Esophagus (tissue), 2 donors: ENCODE data around the gene ANKRD33B. TPM values are rescaled to one million over a fixed set of nuclear protein-coding genes. Genes with fewer than 3 reads are reported as not detected.

Source experiments
- H3K27ac ChIP-seq, 2 donors: one replicate each; pipeline ENCODE4 v1.5.1; 2013; ENCODE audit warnings: low read depth in 2 of 2, mild to moderate bottlenecking in 2 of 2, inconsistent platforms in 1 of 2, low read length in 1 of 2, moderate library complexity in 1 of 2
- H3K27me3 ChIP-seq, 2 donors: one replicate each; pipeline ENCODE4 v1.6.1; 2013; ENCODE audit warnings: low read length in 2 of 2, control low read depth in 1 of 2, mild to moderate bottlenecking in 1 of 2; ENCODE audit not compliant: insufficient read depth in 2 of 2, control insufficient read depth in 1 of 2
- H3K36me3 ChIP-seq, 2 donors: one replicate each; pipeline ENCODE4 v1.6.1; 2013; ENCODE audit warnings: low read length in 1 of 2; ENCODE audit not compliant: control insufficient read depth in 2 of 2, insufficient read depth in 2 of 2
- H3K4me1 ChIP-seq, 2 donors: one replicate each; pipeline ENCODE4 v1.6.1; 2013; ENCODE audit warnings: low read length in 1 of 2; ENCODE audit not compliant: control insufficient read depth in 2 of 2, insufficient read depth in 2 of 2
- H3K4me3 ChIP-seq, 2 donors: one replicate each; pipeline ENCODE4 v1.5.1; 2013; ENCODE audit warnings: low read length in 2 of 2, mild to moderate bottlenecking in 2 of 2, low read depth in 1 of 2, moderate library complexity in 1 of 2
- H3K9me3 ChIP-seq, 2 donors: one replicate each; pipeline ENCODE4 v1.6.1; 2013; ENCODE audit warnings: mild to moderate bottlenecking in 2 of 2, low read depth in 1 of 2, low read length in 1 of 2, moderate library complexity in 1 of 2; ENCODE audit not compliant: control insufficient read depth in 2 of 2, insufficient read depth in 1 of 2
- WGBS, 2 donors: extraction: QIAGEN DNeasy Blood & Tissue Kit; methylation state at CpG; one replicate each; pipeline ENCODE4 v1.1.7; 2013; 5-methylcytosine and 5-hydroxymethylcytosine counted together
- polyA plus RNA-seq, 2 donors: library from polyadenylated mRNA; stranded (reverse); fragments of 200-250 nt; gene quantifications; one replicate each; pipeline ENCODE4 v1.2.3, GENCODE V29; 2013
- donor health status: healthy with polysubstance abuse.
- donor health status: Bipolar disorder and iron deficiency.

The ANKRD33B gene
- polyA plus RNA-seq, 2 donors: 0.55 to 1.3 TPM

DNA sequence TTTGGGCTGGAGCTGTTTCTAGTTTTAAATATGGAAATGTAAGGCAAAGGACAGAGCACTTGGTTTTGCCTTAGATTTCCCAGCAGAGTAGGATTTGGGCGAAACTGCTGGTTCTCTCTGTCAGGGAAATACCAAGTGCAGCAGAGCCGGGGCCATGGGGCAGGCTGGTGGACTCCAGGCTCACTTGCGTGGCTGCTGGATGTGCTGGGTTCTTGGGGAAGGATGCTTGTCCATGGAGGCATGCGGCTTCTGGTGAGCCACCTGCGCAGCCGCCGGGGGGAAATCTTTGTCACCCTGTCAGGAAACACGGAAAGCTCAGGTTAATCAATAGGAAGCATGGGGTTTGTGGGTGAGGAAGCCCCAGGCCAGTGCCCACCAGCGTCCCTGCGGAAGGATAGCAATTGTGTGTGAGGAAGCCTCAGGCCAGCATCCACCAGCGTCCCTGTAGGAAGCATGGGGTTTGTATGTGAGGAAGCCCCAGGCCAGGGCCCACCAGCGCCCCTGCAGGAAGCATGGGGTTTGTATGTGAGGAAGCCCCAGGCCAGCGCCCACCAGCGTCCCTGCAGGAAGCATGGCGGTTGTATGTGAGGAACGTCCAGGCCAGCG lies 117.1 kb downstream of the ANKRD33B start:
- Histone ChIP-seq H3K27me3 (no peaks in the 10 kb centered on the region), H3K27ac (no peak overlapping the region), H3K4me3 (no peak overlapping the region), H3K9me3 (peaks cover 0 to 7% of the 10 kb centered on the region in 2 donors), H3K36me3 (peaks cover 7 to 40% of the 10 kb centered on the region in 2 donors), H3K4me1 (no peaks in the 10 kb centered on the region)
- WGBS, 2 donors: 94 to 97% methylated on average over 16 to 17 of the region's 17 CpGs

DNA sequence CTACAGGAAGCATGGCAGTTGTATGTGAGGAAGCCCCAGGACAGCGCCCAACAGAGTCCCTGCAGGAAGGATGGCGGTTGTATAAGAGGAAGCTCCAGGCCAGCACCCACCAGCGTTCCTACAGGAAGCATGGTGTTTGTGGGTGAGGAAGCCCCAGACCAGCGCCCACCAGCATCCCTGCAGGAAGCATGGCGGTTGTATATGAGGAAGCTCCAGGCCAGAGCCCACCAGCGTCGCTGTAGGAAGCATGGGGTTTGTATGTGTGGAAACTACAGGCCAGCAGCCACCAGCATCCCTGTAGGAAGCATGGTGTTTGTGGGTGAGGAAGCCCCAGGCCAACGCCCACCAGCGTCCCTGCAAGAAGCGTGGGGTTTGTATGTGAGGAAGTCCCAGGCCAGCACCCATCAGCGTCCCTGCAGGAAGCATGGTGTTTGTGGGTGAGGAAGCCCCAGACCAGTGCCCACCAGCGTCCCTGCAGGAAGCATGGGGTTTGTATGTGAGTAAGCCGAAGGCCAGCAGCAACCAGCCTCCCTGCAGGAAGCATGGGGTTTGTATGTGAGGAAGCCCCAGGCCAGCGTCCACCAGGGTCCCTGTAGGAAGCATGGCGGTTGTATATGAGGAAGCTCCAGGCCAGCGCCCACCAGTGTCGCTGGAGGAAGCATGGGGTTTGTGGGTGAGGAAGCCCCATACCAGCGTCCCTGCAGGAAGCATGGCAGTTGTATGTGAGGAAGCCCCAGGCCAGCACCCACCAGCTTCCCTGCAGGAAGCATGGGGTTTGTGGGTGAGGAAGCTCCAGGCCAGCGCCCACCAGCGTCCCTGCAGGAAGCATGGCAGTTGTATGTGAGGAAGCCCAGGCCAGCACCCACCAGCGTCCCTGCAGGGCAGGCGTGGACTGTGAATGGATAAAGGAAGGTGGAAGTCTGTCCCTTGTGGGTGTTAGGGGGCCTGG lies 118.1 kb downstream of the ANKRD33B start:
- Histone ChIP-seq H3K9me3 (peaks cover 0 to 7% of the 10 kb centered on the region in 2 donors), H3K27me3 (no peaks in the 10 kb centered on the region), H3K36me3 (peaks cover 7 to 40% of the 10 kb centered on the region in 2 donors), H3K27ac (no peak overlapping the region), H3K4me1 (no peaks in the 10 kb centered on the region), H3K4me3 (no peak overlapping the region)
- WGBS, 2 donors: 82 to 89% methylated on average over 22 of the region's 22 CpGs

DNA sequence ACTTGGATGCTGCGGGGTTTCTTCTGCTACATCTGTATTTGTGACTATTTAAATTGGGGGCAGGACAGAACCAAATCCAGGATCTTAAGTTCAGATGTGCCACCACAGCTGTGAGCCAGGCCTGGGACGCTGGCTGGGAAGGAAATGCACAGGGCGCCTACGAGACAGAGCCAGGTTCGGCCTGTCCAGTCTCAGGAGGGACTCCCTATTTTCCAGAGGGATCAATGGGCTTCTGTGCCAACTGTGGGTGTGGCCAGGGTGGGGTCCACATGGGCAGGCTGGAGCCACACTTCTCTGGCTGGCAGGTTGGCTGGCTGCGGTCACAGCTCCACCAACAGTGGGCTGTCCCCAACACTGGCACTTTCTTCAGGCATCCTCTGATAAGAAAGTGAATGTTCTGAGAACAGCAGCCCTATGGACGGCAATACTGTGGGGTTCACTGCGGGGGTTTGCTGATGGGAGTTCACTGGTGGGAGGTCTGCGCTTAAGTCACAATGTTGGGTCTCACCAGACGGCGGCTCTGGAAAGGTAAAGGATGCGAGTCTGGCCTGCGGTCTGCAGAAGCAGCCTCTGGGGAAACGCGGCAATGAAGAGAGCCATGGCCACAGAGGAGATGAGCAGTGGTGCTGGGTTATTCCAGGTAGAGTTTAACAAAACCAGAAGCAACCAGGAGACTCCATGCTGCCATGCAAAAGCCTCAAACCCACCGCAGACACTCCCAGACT lies 119.1 kb downstream of the ANKRD33B start:
- peaks cover 5 to 35% of the 10 kb centered on the region in 2 donors for H3K36me3 ChIP-seq
- H3K27me3 ChIP-seq: no peaks in the 10 kb centered on the region
- 91 to 95% methylated on average over 16 of the region's 16 CpGs for WGBS, 2 donors

DNA sequence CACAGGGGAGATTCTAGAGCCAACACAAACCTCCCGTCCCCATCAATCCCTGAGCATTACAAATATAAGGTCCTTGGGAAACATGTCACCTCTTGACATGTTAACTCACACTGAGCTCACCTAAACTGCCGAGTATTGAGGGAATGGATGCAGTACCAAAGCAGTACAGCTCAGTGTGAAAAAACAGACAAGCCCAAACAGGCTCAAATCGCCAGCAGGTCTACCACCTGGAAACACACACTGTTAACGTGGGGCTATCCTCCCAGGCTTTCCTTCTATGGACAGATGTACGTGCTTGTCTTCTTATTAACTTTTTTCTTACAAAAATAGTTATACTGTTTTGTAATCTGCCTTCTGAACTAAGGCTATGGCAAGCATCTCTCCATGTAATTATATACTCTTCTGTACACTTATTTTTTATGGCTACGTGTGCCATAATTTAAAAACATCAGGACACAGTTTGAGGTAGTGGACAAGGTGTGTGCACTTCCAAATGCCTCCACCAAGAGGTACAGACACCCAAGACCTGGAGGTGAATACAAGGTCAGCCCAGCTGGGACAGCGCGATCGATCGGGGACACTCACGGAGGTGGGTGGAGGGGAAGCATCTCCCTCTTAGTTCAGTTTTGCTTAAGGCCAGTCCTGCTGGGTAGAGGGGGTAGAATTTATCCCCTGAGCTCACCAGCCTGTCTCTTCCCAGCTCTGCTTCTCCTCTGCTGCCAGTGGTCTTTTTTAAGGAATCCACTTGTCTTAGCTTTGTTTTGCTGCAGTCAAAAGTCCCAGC lies 120.6 kb downstream of the ANKRD33B start:
- Histone ChIP-seq H3K36me3 (peaks cover 5 to 32% of the 10 kb centered on the region in 2 donors), H3K9me3 (no peaks in the 10 kb centered on the region), H3K4me1 (no peaks in the 10 kb centered on the region), H3K4me3 (no peak overlapping the region), H3K27ac (no peak overlapping the region), H3K27me3 (no peaks in the 10 kb centered on the region)
- 75 to 81% methylated on average over 11 of the region's 11 CpGs for WGBS, 2 donors

More for the DNA sequence above, 119.1 kb downstream of the ANKRD33B start:
- Histone ChIP-seq H3K4me1 (no peaks in the 10 kb centered on the region), H3K27ac (no peak overlapping the region), H3K4me3 (no peak overlapping the region), H3K9me3 (peaks cover 0 to 2% of the 10 kb centered on the region in 2 donors)

DNA sequence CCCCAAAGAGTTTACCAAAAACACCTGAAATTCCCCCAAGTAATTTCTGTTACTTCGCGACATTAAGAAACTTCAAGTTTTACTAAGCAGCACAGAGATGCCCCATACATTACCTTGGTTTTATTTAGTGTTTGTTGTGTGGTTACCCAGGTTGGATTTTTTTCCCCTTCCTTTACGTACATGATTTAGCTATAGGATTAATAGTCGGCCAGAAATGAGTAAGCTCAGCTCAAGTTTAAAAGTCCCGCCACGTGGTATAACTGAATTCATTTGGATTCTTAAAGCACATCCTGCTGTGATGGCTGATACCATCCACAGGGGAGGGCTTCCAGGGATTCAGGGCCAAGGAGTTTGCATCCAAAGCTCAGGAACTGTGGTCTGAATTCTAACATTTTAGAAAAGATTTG lies 121.2 kb downstream of the ANKRD33B start:
- H3K27ac ChIP-seq: no peak overlapping the region
- H3K27me3 ChIP-seq: no peaks in the 10 kb centered on the region
- H3K4me3 ChIP-seq: no peak overlapping the region
- no peaks in the 10 kb centered on the region for H3K9me3 ChIP-seq
- peaks cover 5 to 26% of the 10 kb centered on the region in 2 donors for H3K36me3 ChIP-seq
- no peaks in the 10 kb centered on the region for H3K4me1 ChIP-seq
- 80 to 84% methylated on average over 6 of the region's 6 CpGs for WGBS, 2 donors

DNA sequence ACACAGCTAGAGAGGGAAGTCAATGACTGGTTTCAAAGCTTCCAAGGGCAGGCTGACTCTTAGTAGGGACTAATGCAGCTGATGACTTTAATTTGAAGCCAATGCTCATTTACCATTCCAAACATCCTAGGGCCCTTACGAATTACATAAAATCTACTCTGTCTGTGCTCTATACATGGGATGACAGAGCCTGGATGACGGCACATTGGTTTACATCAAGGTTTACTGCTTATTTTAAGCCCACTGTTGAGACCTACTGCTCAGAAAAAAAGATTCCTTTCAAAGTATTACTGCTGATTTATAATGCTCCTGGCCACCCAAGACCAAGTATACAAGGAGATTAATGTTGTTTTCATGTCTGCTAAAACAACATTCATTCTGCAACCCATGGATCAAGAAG lies 123.0 kb downstream of the ANKRD33B start:
- Histone ChIP-seq H3K9me3 (no peaks in the 10 kb centered on the region), H3K27ac (no peak overlapping the region), H3K36me3 (peaks cover 2 to 14% of the 10 kb centered on the region in 2 donors), H3K27me3 (no peaks in the 10 kb centered on the region), H3K4me1 (no peaks in the 10 kb centered on the region), H3K4me3 (no peak overlapping the region)
- WGBS, 2 donors: 94 to 98% methylated on average over 2 of the region's 2 CpGs

DNA sequence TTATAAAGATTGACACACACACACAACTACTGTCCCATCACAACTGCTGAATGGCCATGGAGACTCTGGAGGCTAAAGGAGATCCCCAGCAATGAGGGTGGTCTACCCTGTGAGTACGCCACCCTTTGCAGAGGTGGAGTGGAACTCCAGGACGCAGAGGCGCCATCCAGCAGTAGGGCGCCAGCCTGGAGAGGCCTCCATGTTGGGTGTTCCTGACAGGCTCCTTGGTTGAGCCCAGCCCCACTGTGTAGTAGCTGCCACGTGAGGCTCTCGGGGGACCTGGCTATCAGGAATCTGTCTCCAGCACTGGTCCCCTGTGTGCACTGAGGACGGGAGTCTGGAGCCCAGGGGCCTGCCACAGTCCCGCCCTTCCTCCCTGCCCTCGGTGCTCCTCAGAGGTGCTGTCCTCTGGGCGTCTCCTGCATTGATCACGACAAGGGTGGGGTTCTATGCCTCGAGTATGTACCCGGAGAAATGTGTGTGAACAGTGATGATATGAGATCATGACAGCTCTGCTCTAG lies 124.8 kb downstream of the ANKRD33B start:
- no peak overlapping the region for H3K27ac ChIP-seq
- H3K27me3 ChIP-seq: no peaks in the 10 kb centered on the region
- no peaks in the 10 kb centered on the region for H3K9me3 ChIP-seq
- H3K36me3 ChIP-seq: peaks cover 2 to 5% of the 10 kb centered on the region in 2 donors
- no peaks in the 10 kb centered on the region for H3K4me1 ChIP-seq
- 94 to 96% methylated on average over 13 of the region's 13 CpGs for WGBS, 2 donors
- no peak overlapping the region for H3K4me3 ChIP-seq

DNA sequence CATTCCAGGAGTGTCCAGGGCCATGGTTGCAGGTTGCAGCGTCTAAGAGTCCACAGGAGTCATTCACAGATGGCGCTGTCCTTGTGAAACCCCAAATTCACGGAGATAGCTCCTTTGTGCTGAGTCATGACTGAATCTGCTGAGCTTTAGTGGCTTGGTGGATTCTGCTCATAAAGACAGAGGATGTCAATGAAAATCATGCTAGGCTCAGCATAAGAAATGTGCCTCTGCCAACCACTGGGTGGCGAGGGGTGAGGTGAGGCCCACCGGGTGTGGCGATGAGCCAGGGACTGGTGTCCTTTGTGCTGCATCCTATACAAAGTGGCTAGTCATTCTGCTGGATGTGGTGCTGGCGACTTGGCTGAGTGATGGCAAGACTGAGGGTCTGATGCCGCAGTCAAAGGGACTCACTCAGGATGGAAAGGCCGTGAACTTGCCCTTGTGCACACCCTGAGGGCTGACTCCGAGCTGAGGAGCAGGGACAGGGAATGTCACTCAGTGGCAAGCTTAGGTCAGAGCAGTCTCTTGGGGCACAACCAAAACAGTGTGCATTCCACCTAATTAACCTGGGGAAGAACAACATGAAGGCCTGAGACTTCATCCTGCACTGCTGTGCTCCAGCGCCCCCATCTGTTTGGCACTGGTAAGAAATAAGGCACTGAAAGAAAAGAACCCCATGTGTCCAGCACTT lies 125.7 kb downstream of the ANKRD33B start:
- H3K4me1 ChIP-seq: no peaks in the 10 kb centered on the region
- 88 to 91% methylated on average over 11 of the region's 11 CpGs for WGBS, 2 donors
- no peaks in the 10 kb centered on the region for H3K9me3 ChIP-seq
- no peak overlapping the region for H3K4me3 ChIP-seq
- H3K27me3 ChIP-seq: no peaks in the 10 kb centered on the region
- no peak overlapping the region for H3K27ac ChIP-seq
- peaks cover 2 to 6% of the 10 kb centered on the region in 2 donors for H3K36me3 ChIP-seq
